Activated CD4-positive, alpha-beta T cell treated with anti-CD3 and anti-CD28 coated beads, Interleukin-10, Interleukin-2, amounts not matched to agents 100 ng/mL and 50 ng/mL, durations not matched to agents 16 hours and 8 hours (primary cell): ENCODE results near the gene COX20.
A peak's percentile ranks its signal among the peaks of the same experiment; 100 is the strongest.
"Not testable (repeated sequence)": the region's sequence is repeated elsewhere in the genome, so short reads cannot be mapped to it uniquely, and the experiment has no call there.

Experiments
- DNase-seq: peaks from one replicate; pipeline ENCODE4 v3.0.0-alpha.2; 2020

Gene COX20

GRCh38 chr1:244826712-244827111 lies 8.7 kb upstream of the COX20 start:
- no peak for DNase-seq

DNA sequence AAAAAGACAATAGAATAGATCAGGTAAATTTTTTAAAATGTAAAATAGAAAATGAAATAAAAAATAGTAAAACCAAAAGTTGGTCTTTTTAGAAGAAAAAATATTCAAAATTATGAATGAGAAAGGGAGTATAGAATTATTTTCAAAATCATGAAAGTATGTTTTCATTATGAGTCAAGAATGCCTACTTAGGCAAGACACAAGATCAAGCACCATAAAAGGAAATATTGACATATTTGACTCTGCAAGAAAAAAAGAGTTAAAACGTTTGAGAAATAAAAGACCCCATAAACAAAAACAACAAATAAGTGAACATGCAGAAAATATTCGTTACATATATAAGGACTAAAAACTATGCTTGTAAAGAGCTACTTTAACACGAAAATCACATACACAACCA lies 4.8 kb upstream of the COX20 start:
- no peak for DNase-seq

- DNase-seq = not testable (repeated sequence)
Measured at GRCh38 chr1:244833260-244833659, 2.2 kb upstream of the COX20 start.

GRCh38 chr1:244833734-244834542 lies 1.5 kb upstream of the COX20 start:
- peak; percentile 66 for DNase-seq

- DNase-seq = peak; percentile 94
Measured at GRCh38 chr1:244834543-244835275, 749 bp upstream of the COX20 start.

DNA sequence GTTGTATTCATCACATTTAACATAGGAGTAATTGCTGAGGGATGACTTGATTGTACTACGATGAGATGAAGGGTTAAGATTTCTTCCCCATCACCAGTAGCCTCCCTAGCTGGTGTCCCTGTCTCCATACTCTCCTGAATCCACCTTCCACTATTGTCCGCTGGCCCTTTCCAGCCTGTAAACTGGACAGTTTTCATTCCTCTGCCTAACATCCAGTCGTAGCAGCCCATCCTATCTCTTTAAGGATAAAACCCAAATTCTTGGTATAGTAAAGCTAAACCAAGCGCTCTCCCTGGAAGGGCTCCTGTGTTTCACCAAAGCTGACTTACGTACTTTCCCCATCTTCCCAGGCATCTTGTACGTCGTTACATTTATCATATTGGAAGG lies 670 bp downstream of the COX20 start:
- DNase-seq = peak; percentile 27

- no peak for DNase-seq
Measured at GRCh38 chr1:244836584-244836983, 1.1 kb downstream of the COX20 start.

- DNase-seq = no peak
Measured at GRCh38 chr1:244837597-244838258, 2.3 kb downstream of the COX20 start.

- no peak for DNase-seq
Measured at GRCh38 chr1:244839656-244840055, 4.2 kb downstream of the COX20 start.

- no peak for DNase-seq
Measured at GRCh38 chr1:244840219-244840794, 4.8 kb downstream of the COX20 start.

- DNase-seq = no peak
Measured at GRCh38 chr1:244841273-244841927, 5.9 kb downstream of the COX20 start.

DNA sequence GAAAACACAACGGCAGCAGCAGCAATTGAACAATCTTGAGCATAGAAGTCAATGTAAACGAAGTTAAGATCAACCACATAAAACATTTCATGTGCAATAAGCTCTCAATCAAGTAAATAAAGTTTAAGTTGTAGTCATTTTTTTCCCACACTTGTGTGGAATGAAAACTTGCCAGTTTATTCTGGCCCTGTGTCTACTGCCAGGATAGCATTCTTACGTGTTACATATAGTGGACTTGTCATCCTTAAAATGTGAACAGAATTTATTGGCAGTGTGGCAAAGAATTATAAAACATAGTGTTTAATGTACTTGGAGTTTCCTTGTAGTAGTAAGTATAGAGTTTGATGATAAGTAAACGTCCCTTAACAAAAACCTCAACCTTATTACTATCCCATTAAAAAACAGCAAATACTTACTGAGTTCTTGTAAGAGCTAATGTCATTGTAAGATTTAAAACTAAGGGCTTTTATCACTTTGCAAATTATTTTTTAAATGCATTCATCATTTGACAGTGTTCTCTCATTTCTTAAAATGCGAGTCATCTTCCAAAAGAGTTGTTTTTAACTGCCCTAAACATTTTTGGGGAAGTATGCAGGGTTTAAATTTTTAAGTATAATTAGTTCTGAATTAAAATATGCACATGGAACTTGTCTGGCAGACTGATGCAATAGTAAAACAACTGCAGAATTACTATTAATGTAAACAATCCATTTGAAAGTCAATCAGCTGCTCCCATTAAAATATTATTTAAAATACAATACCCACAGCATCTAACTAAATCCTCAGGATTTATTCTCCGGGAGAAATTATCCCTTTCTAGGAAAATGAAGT lies 7.9 kb downstream of the COX20 start:
- no peak for DNase-seq

DNA sequence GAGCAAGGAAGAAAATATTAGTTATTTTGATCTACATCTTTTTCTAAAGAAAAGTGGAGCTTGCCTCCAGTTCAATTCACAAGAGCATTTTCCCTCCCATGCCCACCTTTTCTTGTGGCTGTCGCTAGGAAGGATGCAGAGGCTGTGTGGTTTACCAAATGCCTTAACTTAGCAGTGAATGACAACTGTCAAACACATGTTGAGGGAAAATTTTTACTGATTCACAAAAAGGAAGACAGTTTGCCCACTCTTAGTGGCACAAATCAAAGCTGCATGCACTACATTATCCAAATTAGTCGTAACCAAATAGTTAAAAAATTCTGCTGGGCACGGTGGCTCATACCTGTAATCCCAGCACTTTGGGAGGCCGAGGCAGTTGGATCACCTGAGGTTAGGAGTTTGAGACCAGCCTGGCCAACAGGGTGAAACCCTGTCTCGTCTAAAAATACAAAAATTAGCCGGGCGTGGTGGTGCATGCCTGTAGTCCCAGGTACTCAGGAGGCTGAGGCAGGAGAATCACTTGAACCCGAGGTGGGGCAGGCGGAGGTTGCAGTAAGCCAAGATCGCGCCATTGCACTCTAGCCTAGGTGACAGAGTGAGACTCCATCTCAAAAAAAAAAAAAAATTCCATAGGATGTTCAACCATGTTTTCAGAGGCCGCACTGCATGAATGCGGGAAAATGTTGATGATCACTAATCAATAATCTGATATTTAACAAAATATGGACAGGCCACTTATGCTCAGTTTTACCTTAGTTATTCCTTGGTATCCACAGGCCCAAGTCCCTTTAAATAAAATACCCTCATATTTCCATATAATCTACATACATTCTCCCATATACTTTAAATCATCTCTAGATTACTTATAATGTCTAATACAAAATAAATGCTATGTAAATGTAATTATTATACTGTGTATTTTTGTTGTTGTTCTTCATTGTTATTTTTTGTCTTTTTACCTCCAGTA lies 9.0 kb downstream of the COX20 start:
- DNase-seq = no peak

- DNase-seq = no peak
Measured at GRCh38 chr1:244846653-244847052, 11.2 kb downstream of the COX20 start.

DNA sequence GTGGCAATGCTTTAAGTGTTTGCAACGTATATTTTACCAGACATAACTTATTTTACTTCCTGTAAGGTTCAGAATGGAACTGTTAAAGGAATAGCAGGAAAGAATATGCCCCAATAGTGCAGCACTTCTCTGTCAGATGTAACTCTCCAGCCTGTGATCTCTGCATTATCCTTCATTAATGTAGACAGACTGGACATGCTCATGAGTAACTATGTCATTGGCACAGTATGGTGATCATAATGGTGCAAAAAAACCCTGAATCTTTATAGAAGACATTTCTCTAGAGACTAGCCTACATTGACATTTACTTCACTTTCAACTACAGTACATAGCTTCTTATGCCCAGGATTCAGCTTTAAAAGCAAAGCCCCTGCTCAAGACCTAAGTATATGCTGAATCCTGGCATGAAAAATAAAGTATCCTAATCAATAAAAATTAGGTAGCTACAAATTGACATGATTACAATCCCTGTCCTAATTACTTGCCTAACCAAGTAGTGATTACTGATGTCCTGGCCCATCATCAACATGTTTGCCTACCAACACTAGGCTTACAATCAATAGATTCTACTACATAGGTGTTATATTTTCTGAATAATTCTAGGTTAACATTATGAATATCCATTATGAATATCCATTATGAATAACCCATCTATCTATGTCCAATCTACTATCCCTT lies 13.9 kb downstream of the COX20 start:
- no peak for DNase-seq

- DNase-seq = no peak
Measured at GRCh38 chr1:244850099-244850852, 14.8 kb downstream of the COX20 start.

DNA sequence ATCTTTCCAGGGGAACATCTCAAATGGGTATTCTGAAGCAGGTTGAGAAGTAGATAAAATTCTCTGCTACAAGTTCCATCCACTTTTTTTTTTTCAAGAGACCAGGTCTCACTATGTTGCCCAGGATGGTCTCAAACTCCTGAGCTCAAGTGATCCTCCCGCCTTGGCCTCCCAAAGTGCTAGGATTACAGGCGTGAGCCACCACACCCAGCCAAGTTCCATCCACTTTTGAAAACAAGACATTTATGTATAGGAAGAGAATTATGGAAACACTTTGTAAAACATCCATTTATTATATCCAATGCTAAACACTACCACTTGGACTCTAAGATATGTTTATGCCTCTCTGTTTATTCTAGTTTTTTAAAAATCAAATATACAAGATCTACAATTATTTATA lies 15.4 kb downstream of the COX20 start:
- no peak for DNase-seq

GRCh38 chr1:244851546-244852231 lies 16.2 kb downstream of the COX20 start:
- DNase-seq = no peak

DNA sequence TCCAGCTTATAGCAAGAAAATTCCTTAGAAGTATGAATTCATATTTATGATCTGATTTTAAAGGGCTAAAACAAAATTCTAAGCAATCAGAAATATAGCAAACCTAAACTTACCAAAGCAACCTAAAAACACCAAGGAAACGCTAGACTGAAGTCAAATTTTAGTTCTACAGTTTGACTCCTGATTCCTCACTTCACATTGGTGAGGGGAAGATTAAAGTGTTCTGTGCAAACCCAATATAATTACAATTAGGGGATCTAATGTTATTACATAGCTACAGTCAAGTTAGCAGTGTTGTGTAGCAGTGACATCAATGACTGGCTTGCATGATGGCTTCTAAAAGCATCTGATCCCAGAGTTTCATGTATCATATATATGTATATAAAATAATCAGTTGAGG lies 17.2 kb downstream of the COX20 start:
- no peak for DNase-seq
